Glutamatergic neuron (in vitro differentiated cells): ENCODE measurements around the gene PRSS27. TPM values are rescaled to one million over a fixed set of nuclear protein-coding genes. Genes with fewer than 3 reads are reported as not detected.
"Not testable (repeated sequence)": the region's sequence is repeated elsewhere in the genome, so short reads cannot be mapped to it uniquely, and the experiment has no call there.

Experiments
- DNase-seq: peaks from one replicate; pipeline ENCODE4 v3.0.0; 2022
- H3K27ac Mint-ChIP-seq: one replicate; pipeline ENCODE4 v1.8.0; 2020; ENCODE audit warnings: mild to moderate bottlenecking, mixed read lengths, inconsistent platforms; ENCODE audit not compliant: unreplicated experiment
- H3K27me3 Mint-ChIP-seq: one replicate; pipeline ENCODE4 v1.8.0; 2020; ENCODE audit warnings: mild to moderate bottlenecking, moderate library complexity, mixed read lengths, inconsistent platforms; ENCODE audit not compliant: unreplicated experiment
- H3K36me3 Mint-ChIP-seq: one replicate; pipeline ENCODE4 v1.8.0; 2020; ENCODE audit warnings: mild to moderate bottlenecking, mixed read lengths, inconsistent platforms; ENCODE audit not compliant: unreplicated experiment
- H3K4me1 Mint-ChIP-seq: one replicate; pipeline ENCODE4 v1.8.0; 2020; ENCODE audit warnings: mild to moderate bottlenecking, low read depth, mixed read lengths, inconsistent platforms; ENCODE audit not compliant: unreplicated experiment
- H3K4me3 Mint-ChIP-seq: one replicate; pipeline ENCODE4 v1.8.0; 2020; ENCODE audit warnings: mild to moderate bottlenecking, mixed read lengths, inconsistent platforms; ENCODE audit not compliant: unreplicated experiment
- H3K9me3 Mint-ChIP-seq: one replicate; pipeline ENCODE4 v1.8.0; 2020; ENCODE audit warnings: mild to moderate bottlenecking, moderate library complexity, mixed read lengths, inconsistent platforms; ENCODE audit not compliant: unreplicated experiment
- total RNA-seq: library from RNA; stranded (reverse); fragmentation: NEBNext Ultra II Directional; extraction: Animal tissue kit (Norgen Biotek cat#: 25700); gene quantifications from one replicate; pipeline ENCODE4 v1.2.1, GENCODE V29; 2021; ENCODE audit not compliant: unreplicated experiment
- TF ChIP-seq, protein P1 (sequence below): fragments of 200-600 bp; sonication (generic); IDR thresholded peaks from one replicate; pipeline ENCODE4 v1.5.0; 2021; ENCODE audit not compliant: partially characterized antibody, unreplicated experiment

PRSS27 gene
- total RNA-seq, 1 donor from 2014 or later, result 10.8 TPM

DNA sequence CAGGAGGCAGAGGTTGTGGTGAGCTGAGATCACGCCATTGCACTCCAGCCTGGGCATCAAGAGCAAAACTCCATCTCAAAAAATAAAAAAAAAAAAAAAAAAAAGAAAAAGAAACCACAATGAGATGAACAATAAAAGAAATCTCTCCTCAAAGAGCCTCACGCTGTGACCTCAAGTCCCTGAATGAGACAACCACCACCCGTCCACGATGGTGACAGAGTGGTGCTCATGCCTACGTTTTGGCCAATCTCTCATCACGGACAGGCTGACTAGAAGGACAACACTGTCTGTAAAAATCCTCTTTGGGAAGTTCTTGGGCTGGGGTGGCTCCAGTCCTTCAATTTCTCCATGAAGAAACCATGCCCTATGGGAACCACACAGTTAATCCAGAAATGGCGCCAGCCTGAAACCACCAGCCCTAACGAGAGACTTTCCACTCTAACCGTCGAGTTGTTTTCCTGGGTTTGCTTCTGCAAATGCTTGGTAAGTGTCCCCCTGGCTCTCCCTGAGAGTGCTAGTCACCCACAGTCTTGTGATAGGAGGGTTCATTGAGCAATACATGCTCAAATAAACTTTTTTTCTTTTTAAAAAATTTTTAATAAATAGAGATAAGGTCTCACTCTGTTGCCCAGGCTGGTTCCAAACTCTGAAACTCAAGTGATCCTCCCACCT, 15.0 kb upstream of the PRSS27 start:
- Mint-ChIP-seq H3K36me3 (no peaks in the 10 kb centered on the region), H3K4me1 (no peaks in the 10 kb centered on the region), H3K4me3 (no peak overlapping the region), H3K9me3 (no peaks in the 10 kb centered on the region), H3K27ac (no peak overlapping the region), H3K27me3 (peaks cover 2% of the 10 kb centered on the region)
- no peak for DNase-seq
- TF ChIP-seq, protein P1, sequence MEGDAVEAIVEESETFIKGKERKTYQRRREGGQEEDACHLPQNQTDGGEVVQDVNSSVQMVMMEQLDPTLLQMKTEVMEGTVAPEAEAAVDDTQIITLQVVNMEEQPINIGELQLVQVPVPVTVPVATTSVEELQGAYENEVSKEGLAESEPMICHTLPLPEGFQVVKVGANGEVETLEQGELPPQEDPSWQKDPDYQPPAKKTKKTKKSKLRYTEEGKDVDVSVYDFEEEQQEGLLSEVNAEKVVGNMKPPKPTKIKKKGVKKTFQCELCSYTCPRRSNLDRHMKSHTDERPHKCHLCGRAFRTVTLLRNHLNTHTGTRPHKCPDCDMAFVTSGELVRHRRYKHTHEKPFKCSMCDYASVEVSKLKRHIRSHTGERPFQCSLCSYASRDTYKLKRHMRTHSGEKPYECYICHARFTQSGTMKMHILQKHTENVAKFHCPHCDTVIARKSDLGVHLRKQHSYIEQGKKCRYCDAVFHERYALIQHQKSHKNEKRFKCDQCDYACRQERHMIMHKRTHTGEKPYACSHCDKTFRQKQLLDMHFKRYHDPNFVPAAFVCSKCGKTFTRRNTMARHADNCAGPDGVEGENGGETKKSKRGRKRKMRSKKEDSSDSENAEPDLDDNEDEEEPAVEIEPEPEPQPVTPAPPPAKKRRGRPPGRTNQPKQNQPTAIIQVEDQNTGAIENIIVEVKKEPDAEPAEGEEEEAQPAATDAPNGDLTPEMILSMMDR, result no peak

DNA sequence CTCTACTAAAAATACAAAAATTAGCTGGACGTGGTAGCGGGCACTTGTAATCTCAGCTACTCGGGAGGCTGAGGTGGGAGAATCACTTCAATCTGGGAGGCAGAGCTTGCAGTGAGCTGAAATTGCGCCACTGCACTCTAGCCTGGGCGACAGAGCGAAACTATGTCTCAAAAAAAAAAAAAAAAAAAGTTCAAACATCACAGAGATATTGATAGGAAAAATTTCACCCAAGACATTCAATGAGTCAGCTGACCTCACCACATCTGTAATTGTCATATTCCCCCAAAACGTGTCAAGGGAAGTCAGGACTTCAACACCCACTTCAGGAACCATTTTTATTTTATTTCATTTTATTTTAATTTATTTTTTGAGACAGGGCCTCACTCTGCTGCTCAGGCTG, 8.0 kb upstream of the PRSS27 start:
- Mint-ChIP-seq H3K27me3 (peaks cover 4% of the 10 kb centered on the region), H3K4me1 (peaks cover 5% of the 10 kb centered on the region), H3K36me3 (no peaks in the 10 kb centered on the region), H3K27ac (no peak overlapping the region), H3K4me3 (no peak overlapping the region), H3K9me3 (peaks cover 5% of the 10 kb centered on the region)
- DNase-seq, result no peak
- TF ChIP-seq, protein P1, result no peak

DNA sequence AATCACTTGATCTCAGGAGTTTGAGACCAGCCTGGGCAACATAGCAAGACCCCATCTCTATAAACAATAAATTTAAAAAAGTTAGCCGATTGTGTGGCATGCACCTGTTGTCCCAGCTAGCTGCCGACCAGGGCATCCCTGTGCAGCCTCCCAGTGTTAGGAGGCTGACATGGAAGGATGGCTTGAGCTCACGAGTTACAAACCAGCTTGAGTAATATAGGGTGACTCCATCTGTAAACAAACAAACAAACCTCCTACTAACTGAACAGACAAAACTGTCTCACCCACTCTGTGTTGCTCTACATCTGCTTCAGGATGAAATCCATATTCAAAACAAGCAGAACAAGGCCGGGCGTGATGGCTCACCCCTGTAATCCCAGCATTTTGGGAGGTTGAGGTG, 6.9 kb upstream of the PRSS27 start:
- TF ChIP-seq, protein P1, result no peak
- H3K9me3 Mint-ChIP-seq, result peaks cover 5% of the 10 kb centered on the region

DNA sequence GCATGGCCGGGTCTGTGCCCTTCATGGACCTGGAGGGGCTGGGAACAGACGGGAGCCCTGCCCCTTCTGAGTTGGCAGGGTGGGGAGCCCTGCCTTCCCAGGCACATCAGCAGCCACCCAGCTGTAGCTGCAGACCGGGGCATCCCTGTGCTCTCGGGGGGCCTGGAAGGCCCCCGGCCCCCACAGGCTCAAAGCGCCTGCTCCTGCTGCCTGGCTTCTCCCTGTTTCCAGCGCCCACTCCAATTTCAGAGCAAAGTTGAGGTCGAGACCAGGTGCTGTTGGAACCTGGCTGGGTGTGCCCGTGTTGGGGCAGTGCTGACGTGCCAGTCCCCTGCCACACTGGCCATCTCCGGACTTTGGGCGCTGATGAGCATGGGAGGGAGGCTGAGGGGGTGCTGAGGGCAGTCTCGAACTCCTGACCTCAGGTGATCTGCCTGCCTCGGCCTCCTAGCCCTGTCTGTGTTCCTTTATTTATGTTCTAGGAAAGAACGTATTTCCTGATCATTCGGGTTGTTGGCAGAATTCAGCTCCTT, 4.9 kb upstream of the PRSS27 start:
- Mint-ChIP-seq H3K27ac (no peak overlapping the region), H3K4me3 (no peak overlapping the region), H3K4me1 (peaks cover 5% of the 10 kb centered on the region), H3K36me3 (no peaks in the 10 kb centered on the region), H3K9me3 (peaks cover 5% of the 10 kb centered on the region), H3K27me3 (peaks cover 2% of the 10 kb centered on the region)
- TF ChIP-seq, protein P1, result no peak
- DNase-seq, result no peak

More for the DNA sequence above, 6.9 kb upstream of the PRSS27 start:
- DNase-seq, result no peak
- H3K27me3 Mint-ChIP-seq, result peaks cover 4% of the 10 kb centered on the region
- no peak overlapping the region for H3K27ac Mint-ChIP-seq
- H3K4me1 Mint-ChIP-seq, result peaks cover 5% of the 10 kb centered on the region
- no peaks in the 10 kb centered on the region for H3K36me3 Mint-ChIP-seq
- no peak overlapping the region for H3K4me3 Mint-ChIP-seq

DNA sequence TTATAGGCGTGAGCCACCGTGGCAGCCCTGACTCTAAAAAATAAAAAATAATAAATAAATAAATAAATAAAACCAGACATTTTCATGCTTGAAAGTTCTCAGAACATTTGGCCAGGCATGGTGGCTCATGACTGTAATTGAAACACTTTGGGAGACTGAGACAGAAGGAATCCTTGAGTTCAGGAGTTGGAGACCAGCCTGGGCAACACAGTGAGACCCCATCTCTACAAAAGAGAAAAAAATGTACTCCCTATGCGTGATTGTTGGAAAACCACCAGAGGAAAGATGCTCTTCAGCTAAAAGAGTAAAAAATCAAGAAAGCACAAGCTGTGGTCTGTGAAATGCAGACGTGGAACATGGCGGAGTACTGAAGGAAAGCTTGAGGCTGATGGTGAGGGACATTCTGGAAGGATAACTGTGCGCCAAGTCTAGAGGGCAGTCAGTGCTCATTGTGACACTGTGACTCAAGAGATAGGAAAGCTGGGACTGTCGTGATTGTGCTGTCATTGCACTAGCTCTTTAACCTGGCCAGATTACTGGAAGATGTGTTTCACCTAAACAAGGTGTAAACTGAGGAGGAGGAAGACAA, 4.2 kb upstream of the PRSS27 start:
- no peak for DNase-seq
- Mint-ChIP-seq H3K9me3 (peaks cover 4% of the 10 kb centered on the region), H3K4me1 (peaks cover 5% of the 10 kb centered on the region), H3K27me3 (no peaks in the 10 kb centered on the region), H3K4me3 (peak overlapping the region; percentile 0), H3K27ac (peak overlapping the region; percentile 50), H3K36me3 (no peaks in the 10 kb centered on the region)
- TF ChIP-seq, protein P1, result no peak

DNA sequence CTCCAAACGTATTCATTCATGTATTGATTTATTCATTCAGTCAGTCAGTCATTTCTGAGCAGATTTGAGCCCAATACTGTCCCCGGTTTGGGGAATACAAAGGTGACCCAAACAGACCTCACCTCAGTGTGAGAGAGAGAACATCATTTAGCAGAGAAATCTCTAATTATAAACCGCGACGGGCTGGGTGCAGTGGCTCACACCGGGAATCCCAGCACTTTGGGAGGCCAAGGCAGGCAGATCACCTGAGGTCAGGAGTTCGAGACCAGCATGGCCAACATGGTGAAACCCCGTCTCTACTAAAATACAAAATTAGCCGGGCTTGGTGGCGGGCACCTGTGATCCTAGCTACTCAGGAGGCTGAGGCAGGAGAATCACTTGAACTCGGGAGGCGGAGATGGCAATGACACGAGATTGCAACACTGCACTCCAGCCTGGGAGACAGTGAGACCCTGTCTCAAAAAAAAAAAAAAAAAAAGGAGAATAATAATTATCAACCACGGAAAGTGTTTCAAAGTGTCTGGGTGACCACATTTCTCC, 1.7 kb upstream of the PRSS27 start:
- peak overlapping the region; percentile 67 for H3K4me3 Mint-ChIP-seq
- not testable (repeated sequence) for H3K9me3 Mint-ChIP-seq, DNase-seq, H3K36me3 Mint-ChIP-seq, H3K4me1 Mint-ChIP-seq, H3K27me3 Mint-ChIP-seq
- peak overlapping the region; percentile 78 for H3K27ac Mint-ChIP-seq
